Trophoblast cell (in vitro differentiated cells and primary cell): ENCODE results near the gene YIPF2.

Experiments
- DNase-seq, 2 donors: peaks; one replicate each; pipeline ENCODE4 v3.0.0-alpha.2; 2016
- H2AFZ ChIP-seq: 2 replicates; pipeline ENCODE4 v1.6.1; 2013; ENCODE audit warnings: low read length, moderate library complexity, mild to moderate bottlenecking; ENCODE audit not compliant: insufficient read depth, poor library complexity
- H2AK5ac ChIP-seq: 2 replicates; pipeline ENCODE4 v1.6.1; 2013; ENCODE audit warnings: mild to moderate bottlenecking, low read length
- H2BK120ac ChIP-seq: 2 replicates; pipeline ENCODE4 v1.6.1; 2013; ENCODE audit warnings: low read length, mild to moderate bottlenecking, moderate library complexity; ENCODE audit not compliant: insufficient read depth, poor library complexity
- H2BK12ac ChIP-seq: 2 replicates; pipeline ENCODE4 v1.6.1; 2013; ENCODE audit warnings: mild to moderate bottlenecking, low read length, moderate library complexity
- H2BK5ac ChIP-seq: 2 replicates; pipeline ENCODE4 v1.6.1; 2013; ENCODE audit warnings: low read length, low read depth, moderate library complexity, mild to moderate bottlenecking; ENCODE audit not compliant: poor library complexity
- H3K14ac ChIP-seq: 2 replicates; pipeline ENCODE4 v1.6.1; 2013; ENCODE audit warnings: mild to moderate bottlenecking, low read length
- H3K18ac ChIP-seq: 2 replicates; pipeline ENCODE4 v1.6.1; 2013; ENCODE audit warnings: mild to moderate bottlenecking, low read length
- H3K23ac ChIP-seq: 2 replicates; pipeline ENCODE4 v1.6.1; 2013; ENCODE audit warnings: low read length
- H3K27ac ChIP-seq: 2 replicates; pipeline ENCODE4 v1.5.1; 2013; ENCODE audit warnings: low read depth, mild to moderate bottlenecking, inconsistent platforms, low read length, moderate library complexity
- H3K27me3 ChIP-seq: 2 replicates; pipeline ENCODE4 v1.6.1; 2013; ENCODE audit warnings: inconsistent platforms, mild to moderate bottlenecking, low read length, moderate library complexity; ENCODE audit not compliant: insufficient read depth
- H3K36me3 ChIP-seq, 2 experiments: 1 replicate in 1 of 2; 2 replicates in 1 of 2; pipeline ENCODE4 v1.6.1; 2013; ENCODE audit warnings: low read length in 2 of 2, mild to moderate bottlenecking in 2 of 2, moderate library complexity in 1 of 2; ENCODE audit not compliant: insufficient read depth in 2 of 2, control insufficient read depth in 1 of 2
- H3K4ac ChIP-seq: 2 replicates; pipeline ENCODE4 v1.6.1; 2013; ENCODE audit warnings: low read depth, mild to moderate bottlenecking, low read length, moderate library complexity
- H3K4me1 ChIP-seq, 2 experiments: 1 replicate in 1 of 2; 2 replicates in 1 of 2; pipeline ENCODE4 v1.6.1; 2013; ENCODE audit warnings: low read length in 2 of 2, mild to moderate bottlenecking in 2 of 2, moderate library complexity in 1 of 2; ENCODE audit not compliant: insufficient read depth in 2 of 2, control insufficient read depth in 1 of 2
- H3K4me2 ChIP-seq: 2 replicates; pipeline ENCODE4 v1.6.1; 2013; ENCODE audit warnings: inconsistent platforms, mild to moderate bottlenecking, low read length, moderate library complexity
- H3K4me3 ChIP-seq: 2 replicates; pipeline ENCODE4 v1.5.1; 2013; ENCODE audit warnings: mild to moderate bottlenecking, low read depth, low read length, inconsistent platforms
- H3K79me1 ChIP-seq: one replicate; pipeline ENCODE4 v1.6.1; 2013; ENCODE audit warnings: low read length
- H3K79me2 ChIP-seq: 2 replicates; pipeline ENCODE4 v1.6.1; 2013; ENCODE audit warnings: low read length, mild to moderate bottlenecking; ENCODE audit not compliant: control insufficient read depth, insufficient read depth, poor library complexity
- H3K9ac ChIP-seq: 2 replicates; pipeline ENCODE4 v1.6.1; 2013; ENCODE audit warnings: mild to moderate bottlenecking, low read length
- H3K9me3 ChIP-seq: 2 replicates; pipeline ENCODE4 v1.6.1; 2013; ENCODE audit warnings: low read depth, mild to moderate bottlenecking, control low read depth, inconsistent platforms, low read length; ENCODE audit not compliant: insufficient read depth
- H4K12ac ChIP-seq: 2 replicates; pipeline ENCODE4 v1.6.1; 2013; ENCODE audit warnings: low read depth, mild to moderate bottlenecking, low read length, moderate library complexity
- H4K8ac ChIP-seq: 2 replicates; pipeline ENCODE4 v1.6.1; 2013; ENCODE audit warnings: low read depth, mild to moderate bottlenecking, low read length, moderate library complexity
- H4K91ac ChIP-seq: one replicate; pipeline ENCODE4 v1.6.1; 2013; ENCODE audit warnings: low read depth, mild to moderate bottlenecking, low read length, moderate library complexity
- WGBS: extraction: QIAGEN DNeasy Blood & Tissue Kit; methylation state at CpG from one replicate; pipeline ENCODE4 v1.1.7; 2013; ENCODE audit warnings: missing lambda C conversion rate; ENCODE audit not compliant: insufficient read length, insufficient coverage; ENCODE audit errors: extremely low coverage; 5-methylcytosine and 5-hydroxymethylcytosine counted together

YIPF2 gene

DNA sequence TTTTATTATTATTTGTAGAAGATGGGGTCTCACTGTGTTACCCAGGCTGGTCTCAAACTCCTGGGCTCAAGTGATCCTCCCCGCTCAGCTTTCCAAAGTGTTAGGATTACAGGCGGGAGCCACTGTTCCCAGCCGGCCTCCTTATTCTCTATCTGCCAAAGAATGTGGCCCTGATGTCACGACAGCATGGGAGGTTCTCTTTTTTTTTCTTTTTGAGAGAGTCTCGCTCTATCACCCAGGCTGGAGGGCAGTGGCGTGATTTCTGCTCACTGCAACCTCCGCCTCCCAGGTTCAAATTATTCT, 33.6 kb downstream of the YIPF2 start:
- H3K79me1 ChIP-seq = no peaks in the 10 kb centered on the region
- H2BK5ac ChIP-seq = no peak overlapping the region
- peaks cover 16% of the 10 kb centered on the region for H3K79me2 ChIP-seq
- no CpG with 5 or more reads among the region's 7 CpGs for WGBS
- H4K91ac ChIP-seq = no peak overlapping the region
- no peak overlapping the region for H3K18ac ChIP-seq
- H3K4me2 ChIP-seq = no peak overlapping the region
- H3K4me1 ChIP-seq = peaks cover 21% of the 10 kb centered on the region in 2 experiments
- no peak overlapping the region for H4K8ac ChIP-seq
- no peak overlapping the region for H3K27ac ChIP-seq
- no peaks in the 10 kb centered on the region for H3K9me3 ChIP-seq
- no peak overlapping the region for H3K23ac ChIP-seq
- H2AFZ ChIP-seq = no peak overlapping the region
- DNase-seq = no peak
- no peak overlapping the region for H3K9ac ChIP-seq
- H4K12ac ChIP-seq = no peak overlapping the region
- no peaks in the 10 kb centered on the region for H3K27me3 ChIP-seq
- H3K14ac ChIP-seq = no peak overlapping the region
- no peak overlapping the region for H2BK120ac ChIP-seq
- no peak overlapping the region for H2BK12ac ChIP-seq
- H3K4me3 ChIP-seq = no peak overlapping the region
- no peak overlapping the region for H2AK5ac ChIP-seq
- peaks cover 0 to 8% of the 10 kb centered on the region in 2 experiments for H3K36me3 ChIP-seq
- H3K4ac ChIP-seq = no peak overlapping the region

DNA sequence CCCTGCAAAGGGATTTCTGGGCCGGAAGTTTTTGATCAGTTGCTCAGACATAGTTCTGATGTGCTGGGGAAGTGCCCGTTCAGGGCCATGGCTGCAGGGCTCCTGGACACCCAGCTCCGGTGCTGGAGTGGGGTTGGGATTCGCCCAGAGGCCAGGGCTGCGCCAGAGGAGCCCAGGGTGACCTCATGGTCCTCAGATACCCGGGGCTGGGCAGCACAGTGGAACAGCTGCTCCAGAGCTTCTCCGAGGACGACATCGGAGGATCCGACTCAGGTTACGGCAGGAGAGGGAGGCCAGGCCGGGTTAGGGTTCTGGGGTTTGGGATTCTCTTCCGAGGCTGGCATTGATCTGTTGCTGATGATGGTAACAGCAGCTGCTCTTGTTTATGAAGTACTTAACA, 36.2 kb downstream of the YIPF2 start:
- H3K14ac ChIP-seq = no peak overlapping the region
- H3K27ac ChIP-seq = no peak overlapping the region
- no peak overlapping the region for H2AFZ ChIP-seq
- H3K9ac ChIP-seq = no peak overlapping the region
- no peak overlapping the region for H4K91ac ChIP-seq
- no peak overlapping the region for H4K8ac ChIP-seq
- no peak overlapping the region for H2BK5ac ChIP-seq
- WGBS = no CpG with 5 or more reads among the region's 13 CpGs
- peak overlapping the region; percentile 26 for H3K18ac ChIP-seq
- no peak overlapping the region for H3K23ac ChIP-seq
- peaks cover 16% of the 10 kb centered on the region for H3K79me2 ChIP-seq
- no peak overlapping the region for H4K12ac ChIP-seq
- H3K79me1 ChIP-seq = peaks cover 13% of the 10 kb centered on the region
- no peak overlapping the region for H2BK120ac ChIP-seq
- no peak overlapping the region for H2BK12ac ChIP-seq
- H3K4me2 ChIP-seq = no peak overlapping the region
- DNase-seq = no peak
- no peak overlapping the region for H2AK5ac ChIP-seq
- no peak overlapping the region for H3K4me3 ChIP-seq
- H3K27me3 ChIP-seq = no peaks in the 10 kb centered on the region
- peaks cover 0 to 4% of the 10 kb centered on the region in 2 experiments for H3K36me3 ChIP-seq
- H3K4me1 ChIP-seq = peaks cover 37% of the 10 kb centered on the region in 2 experiments
- H3K4ac ChIP-seq = peak overlapping the region; percentile 35
- peaks cover 1% of the 10 kb centered on the region for H3K9me3 ChIP-seq

DNA sequence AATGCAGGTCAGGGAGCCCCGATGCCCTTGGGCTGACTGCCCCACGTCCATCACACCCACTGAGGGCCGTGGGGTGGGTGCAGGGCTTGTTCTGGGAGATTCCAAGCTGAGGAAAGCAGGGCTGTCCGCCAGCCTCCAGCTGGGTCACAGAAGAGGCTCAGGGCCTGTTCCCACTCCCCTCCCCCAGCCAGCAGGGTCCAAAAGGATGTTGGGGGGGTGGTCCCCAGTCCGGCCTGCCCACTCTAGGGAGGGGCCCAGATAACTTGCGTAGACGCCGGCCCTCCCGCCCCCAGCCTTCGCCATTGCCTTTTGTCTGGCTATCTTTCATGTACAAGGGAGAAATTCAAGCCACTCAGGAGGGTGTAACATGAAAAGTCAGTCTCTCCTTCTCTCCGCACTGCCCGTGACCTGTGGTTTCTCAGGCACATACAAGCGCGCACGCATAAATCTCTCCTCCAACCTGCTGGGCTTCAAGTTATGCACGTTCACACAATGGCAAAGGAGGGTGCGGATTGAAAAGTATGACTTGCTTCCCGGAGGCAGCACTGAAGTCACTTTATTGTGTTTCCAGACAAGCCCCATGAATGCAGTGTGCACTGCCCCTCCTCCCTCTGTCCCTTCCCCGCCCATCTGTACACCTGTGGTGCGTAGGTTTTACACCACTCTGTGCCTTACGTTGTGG, 36.9 kb downstream of the YIPF2 start:
- Histone ChIP-seq H2BK5ac (no peak overlapping the region), H3K4me1 (peaks cover 38 to 39% of the 10 kb centered on the region in 2 experiments), H3K23ac (no peak overlapping the region), H3K27me3 (no peaks in the 10 kb centered on the region), H3K79me1 (peaks cover 16% of the 10 kb centered on the region), H2BK12ac (no peak overlapping the region), H3K4ac (peak overlapping the region; percentile 15), H3K14ac (peak overlapping the region; percentile 27), H4K8ac (no peak overlapping the region), H3K9me3 (peaks cover 1% of the 10 kb centered on the region), H3K18ac (no peak overlapping the region), H3K36me3 (peaks cover 0 to 4% of the 10 kb centered on the region in 2 experiments), H3K79me2 (peaks cover 21% of the 10 kb centered on the region), H3K4me2 (no peak overlapping the region), H4K12ac (no peak overlapping the region), H3K9ac (no peak overlapping the region), H4K91ac (no peak overlapping the region), H3K4me3 (no peak overlapping the region), H3K27ac (peak overlapping the region; percentile 29), H2AK5ac (no peak overlapping the region), H2AFZ (no peak overlapping the region), H2BK120ac (no peak overlapping the region)
- DNase-seq = peak in 1 of 2 donors; percentile 13
- WGBS = no CpG with 5 or more reads among the region's 21 CpGs

DNA sequence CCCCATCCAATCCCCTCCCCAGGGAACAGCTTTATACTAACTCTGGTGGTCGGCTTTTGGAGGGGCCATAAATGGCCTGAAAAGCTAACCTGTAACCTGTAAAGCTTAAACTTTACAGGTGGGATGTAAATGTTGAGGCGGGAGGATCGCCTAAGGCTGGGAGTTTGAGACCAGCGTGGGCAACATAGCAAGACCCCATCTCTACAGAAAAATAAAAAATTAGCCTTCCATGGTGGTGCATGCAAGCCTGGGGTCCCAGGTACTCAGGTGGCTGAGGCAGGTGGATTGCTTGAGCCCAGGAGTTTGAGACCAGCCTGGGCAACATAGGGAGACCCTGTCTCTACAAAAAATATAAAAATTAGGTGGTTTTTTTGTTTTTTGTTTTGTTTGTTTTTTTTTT, 38.6 kb downstream of the YIPF2 start:
- no peak overlapping the region for H3K9ac ChIP-seq
- no peak overlapping the region for H3K4ac ChIP-seq
- H2BK5ac ChIP-seq = no peak overlapping the region
- H3K9me3 ChIP-seq = peaks cover 1% of the 10 kb centered on the region
- H4K12ac ChIP-seq = no peak overlapping the region
- H3K79me1 ChIP-seq = peaks cover 23% of the 10 kb centered on the region
- no peak overlapping the region for H3K4me3 ChIP-seq
- H2AK5ac ChIP-seq = no peak overlapping the region
- no peak overlapping the region for H3K14ac ChIP-seq
- H3K27me3 ChIP-seq = no peaks in the 10 kb centered on the region
- H3K4me2 ChIP-seq = no peak overlapping the region
- H3K4me1 ChIP-seq = peaks cover 47 to 49% of the 10 kb centered on the region in 2 experiments
- H4K8ac ChIP-seq = no peak overlapping the region
- H3K23ac ChIP-seq = no peak overlapping the region
- H3K18ac ChIP-seq = no peak overlapping the region
- no peak overlapping the region for H3K27ac ChIP-seq
- no CpG with 5 or more reads among the region's 4 CpGs for WGBS
- no peak overlapping the region for H2BK120ac ChIP-seq
- no peak overlapping the region for H2AFZ ChIP-seq
- DNase-seq = no peak
- no peak overlapping the region for H4K91ac ChIP-seq
- H3K36me3 ChIP-seq = peaks cover 0 to 4% of the 10 kb centered on the region in 2 experiments
- H3K79me2 ChIP-seq = peaks cover 21% of the 10 kb centered on the region
- no peak overlapping the region for H2BK12ac ChIP-seq
